Activated CD4-positive, alpha-beta T cell treated with anti-CD3 and anti-CD28 coated beads, Interleukin-2, amount 50 U/mL, for 24 hours (primary cell): Measurements from ENCODE around the gene STK10.
A peak's percentile ranks its signal among the peaks of the same experiment; 100 is the strongest.
"Not testable (repeated sequence)": the region's sequence is repeated elsewhere in the genome, so short reads cannot be mapped to it uniquely, and the experiment has no call there.

Experiments
- DNase-seq, 2 donors: peaks; one replicate each; pipeline ENCODE4 v3.0.0-alpha.2; 2020; ENCODE audit warnings: low read depth in 1 of 2, low spot score in 1 of 2

The STK10 gene

GRCh38 chr5:172020110-172020786 is 167.8 kb downstream of the STK10 start:
- not testable (repeated sequence) for DNase-seq

DNA sequence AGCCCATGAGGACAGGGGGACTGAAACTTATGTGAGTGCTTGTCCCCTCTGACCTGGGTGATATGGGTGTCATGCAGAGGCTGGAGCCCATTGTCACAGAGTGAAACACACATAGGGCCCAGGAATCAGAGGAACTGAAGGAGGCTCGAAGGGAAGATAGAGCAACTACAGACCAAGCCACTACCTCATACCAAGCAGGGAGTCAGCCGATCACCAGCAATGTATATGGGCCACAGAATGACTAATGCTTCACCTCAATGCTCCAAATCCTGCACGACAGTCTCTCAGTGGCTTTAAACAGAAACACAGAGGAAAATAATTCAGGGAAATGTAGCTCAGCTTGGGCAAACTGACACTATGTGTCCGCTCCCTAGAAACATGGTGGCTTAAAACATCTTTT is 172.7 kb downstream of the STK10 start:
- no peak for DNase-seq

DNA sequence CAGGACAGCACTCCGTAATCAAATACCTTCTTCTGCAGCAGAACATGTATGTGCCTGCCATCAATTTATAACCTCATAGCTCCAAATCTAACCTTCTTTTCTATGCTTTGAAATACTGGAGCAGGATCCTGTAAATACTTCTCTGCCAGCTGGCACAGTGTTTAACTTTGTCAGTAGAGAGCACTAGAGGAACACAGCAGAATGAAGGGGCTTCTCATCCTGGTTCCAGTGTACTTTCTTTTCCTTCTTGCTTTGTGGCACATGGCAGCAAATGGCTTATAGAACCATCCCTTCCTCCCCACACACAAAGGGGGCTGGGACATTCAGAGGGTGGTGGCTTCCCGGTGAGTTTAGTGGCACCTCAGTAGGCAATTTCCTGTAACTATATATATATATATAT is 177.7 kb downstream of the STK10 start:
- DNase-seq = no peak

GRCh38 chr5:172009536-172010270 is 178.3 kb downstream of the STK10 start:
- DNase-seq = no peak

DNA sequence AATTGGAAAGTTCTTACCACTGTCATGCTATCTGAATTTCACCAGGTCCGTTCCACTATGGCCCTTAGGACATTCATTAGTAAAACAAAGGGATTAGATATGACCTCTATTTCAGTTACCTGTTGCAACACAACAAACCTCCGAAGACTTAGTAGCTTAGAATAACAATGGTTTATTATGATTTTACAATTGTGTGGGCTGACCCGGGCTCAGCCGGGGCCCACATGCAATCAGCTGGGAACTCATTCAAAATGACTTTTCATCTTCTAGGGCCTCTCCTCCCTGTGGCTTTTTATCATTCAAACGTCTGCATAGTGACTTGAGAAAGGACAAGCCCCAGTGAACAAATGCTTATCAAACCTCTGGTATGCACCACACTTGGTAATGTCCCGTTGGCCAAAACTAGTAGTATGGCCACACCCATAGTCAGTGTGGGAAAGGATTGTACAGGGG is 179.3 kb downstream of the STK10 start:
- DNase-seq = no peak

DNA sequence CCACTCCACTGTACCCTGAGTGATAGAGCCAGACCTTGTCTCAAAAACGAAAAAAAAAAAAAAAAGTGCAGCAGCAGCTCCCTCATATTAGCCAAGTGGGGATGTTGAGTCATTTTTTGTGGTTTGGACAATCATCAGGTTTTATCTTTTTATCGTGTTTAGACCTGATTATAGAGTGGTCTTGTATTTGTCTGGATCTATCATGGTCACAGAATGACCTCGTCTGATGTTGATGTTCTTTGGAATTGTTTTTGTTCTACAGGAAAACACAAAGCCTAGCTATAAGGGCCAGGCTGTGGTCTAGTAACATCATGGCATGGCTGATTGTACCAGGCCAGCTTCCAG is 179.9 kb downstream of the STK10 start:
- DNase-seq = no peak

DNA sequence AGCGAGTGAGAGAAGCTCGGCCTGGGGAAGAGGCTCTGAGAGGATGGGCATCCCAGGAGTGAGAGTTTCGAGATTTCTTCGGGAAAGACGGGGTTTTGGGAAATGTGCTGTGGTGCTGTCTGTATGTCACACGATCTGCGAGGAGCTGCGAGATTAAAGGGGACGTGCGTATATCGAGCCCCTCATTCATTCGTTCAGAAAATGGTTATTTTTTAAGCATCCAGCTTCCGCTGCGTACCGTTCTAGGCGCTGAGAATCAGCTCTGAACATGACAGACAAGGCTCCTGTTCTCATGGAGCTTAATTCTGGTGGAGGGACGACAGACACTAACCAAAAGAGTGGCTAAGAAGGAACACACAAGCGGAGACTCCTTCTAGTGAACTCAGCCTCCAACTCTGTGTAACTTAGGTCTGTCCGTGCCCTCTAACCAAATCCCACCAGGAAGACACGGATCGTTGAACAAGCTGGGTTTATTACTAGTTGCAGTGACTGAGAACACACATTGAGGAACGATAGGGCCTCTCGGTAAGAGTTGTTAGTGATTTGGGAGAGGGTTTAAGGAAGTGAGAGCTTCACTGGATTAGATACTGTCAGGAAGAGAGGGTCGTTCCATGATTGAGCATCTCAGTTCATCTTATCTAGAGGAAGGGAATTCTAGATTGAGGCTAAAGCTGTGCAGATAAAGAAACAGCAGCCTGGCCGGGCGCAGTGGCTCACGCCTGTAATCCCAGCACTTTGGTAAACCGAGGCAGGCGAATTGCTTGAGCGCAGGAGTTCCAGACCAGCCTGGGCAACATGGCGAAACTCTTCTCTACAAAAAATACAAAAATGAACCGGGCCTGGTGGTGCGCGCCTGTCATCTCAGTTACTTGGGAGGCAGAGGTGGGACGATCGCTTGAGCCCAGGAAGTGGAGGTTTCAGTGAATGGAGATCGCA is 180.6 kb downstream of the STK10 start:
- peak in 1 of 2 donors; percentile 4 for DNase-seq

DNA sequence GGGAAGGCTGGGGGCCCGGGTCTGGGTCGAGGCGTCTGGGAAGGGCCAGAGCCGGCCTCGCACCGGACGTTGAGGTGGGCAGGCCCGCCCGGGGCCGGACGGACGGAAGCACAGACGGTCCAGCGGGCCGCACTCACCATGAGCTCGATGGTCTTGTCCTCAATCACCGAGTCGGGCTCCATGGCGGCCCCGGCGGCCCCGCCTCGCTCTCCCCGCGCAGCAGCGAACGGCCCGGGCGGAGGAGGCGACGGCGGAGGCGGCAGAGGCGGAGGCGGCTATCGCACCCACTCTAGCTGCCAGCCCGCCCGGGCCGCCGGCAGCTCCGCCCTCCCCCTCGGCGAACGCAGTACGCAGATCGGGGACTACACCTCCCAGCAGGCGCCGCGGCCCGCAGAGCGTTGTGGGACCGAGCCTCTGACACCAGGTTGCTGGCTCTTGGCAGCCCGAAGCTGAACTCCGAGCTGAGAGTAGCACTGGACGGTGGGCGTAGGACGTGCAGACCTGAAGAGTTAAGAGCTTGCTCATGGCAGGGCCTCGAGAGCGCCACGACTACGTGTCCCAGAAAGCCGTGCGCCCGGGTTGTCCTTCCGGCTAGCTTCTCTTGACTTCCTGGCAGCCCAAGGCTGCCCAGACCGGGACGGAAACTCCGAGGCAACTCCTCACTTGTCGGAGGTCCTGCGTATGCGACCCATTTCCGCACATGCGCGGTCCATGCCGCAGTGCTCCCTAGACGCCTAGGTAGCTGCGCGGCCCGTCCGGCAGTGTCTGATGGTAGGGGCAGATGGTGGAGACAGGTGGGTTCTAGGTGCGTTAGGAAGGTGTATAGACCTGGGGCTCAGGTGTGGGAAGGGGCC is 181.5 kb downstream of the STK10 start, which contains the start of gene FBXW11:
TSS of gene FBXW11 (minus strand) at position 318 of the 854 bp plus-strand sequence. CDS start at position 182, 136 bp downstream.
- DNase-seq = peak; percentile 86 to 96

DNA sequence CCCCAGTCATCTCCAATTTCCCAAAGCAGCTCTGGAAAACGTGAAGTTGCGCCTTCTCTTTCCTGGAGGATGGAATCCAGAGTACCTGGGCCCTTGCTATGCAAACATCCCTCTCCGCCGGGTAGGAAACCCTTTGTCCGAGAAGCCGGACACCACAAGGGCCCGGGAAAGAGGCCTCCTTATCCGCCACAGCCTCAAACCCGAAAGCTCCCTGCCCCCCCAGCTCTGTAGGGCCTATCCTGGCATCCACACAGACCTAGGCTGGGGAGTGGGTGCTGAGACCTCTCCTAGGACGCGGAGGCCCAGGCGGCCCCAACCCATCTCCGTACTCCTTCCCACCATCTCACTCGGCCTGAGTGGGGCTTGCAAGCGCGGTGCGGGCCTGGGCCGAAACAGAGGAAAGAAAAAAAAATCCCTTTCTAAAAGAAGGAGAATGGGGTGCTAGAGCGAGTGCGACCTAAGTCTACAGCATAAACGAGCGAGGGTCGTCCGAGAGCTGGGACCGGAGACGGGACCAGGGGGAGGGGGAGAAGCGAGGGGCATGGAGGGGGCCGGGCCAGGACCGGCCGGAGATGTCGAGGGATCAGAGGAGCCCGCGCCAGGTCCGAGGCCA is 182.2 kb downstream of the STK10 start:
- DNase-seq = peak in 1 of 2 donors; percentile 13

DNA sequence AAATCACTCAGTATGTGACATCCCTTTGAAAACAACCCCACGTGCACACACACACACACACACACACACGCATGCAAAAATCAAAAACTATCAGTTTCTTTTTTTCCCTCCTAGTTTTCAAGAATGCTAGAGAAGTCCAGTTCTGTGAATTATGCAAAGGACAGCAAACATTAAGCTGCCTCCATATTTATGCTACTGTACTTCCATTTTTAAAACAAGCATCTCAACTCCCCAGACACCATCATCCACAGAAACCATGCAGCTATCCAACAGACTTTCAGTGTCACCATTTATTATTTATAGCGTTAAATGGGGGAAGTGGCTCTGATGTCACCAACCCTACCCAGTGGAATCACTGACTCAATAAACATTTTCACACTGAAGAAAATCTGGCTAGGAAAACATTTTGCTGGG is 183.2 kb downstream of the STK10 start:
- DNase-seq = peak in 1 of 2 donors; percentile 28

GRCh38 chr5:172003746-172004145 is 184.3 kb downstream of the STK10 start:
- no peak for DNase-seq

DNA sequence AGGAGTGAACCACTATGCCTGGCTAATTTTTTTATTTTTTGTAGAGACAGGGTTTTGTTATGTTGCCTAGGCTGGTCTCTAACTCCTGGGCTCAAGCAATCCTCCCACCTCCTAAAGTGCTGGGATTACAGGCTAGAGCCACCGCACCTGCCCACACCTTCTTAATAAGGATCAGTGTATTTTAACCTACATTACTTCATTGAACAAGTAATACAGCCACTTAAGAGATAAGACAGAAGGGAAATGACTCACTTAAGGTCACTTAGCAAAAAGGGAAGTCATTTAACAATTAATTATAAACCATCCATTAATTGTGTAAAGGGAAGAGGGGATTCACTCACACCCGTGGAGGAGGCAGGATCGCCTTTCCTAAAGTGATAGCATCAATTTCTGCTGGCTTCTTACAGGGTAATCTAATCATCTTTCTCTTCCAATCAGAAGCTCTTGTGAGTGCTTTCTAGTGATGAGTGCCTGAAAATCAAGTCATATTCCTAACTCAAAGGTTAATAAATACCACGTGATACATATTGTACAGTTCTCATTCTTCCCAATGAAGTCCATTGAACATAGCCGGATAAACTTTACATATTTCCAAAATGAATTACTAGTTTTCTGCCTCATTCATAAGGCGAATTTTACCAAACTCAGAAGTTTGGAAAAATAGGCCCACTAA is 185.0 kb downstream of the STK10 start:
- no peak for DNase-seq

GRCh38 chr5:172002310-172002709 is 185.7 kb downstream of the STK10 start:
- DNase-seq = no peak

GRCh38 chr5:171999877-172000276 is 188.1 kb downstream of the STK10 start:
- DNase-seq = no peak

DNA sequence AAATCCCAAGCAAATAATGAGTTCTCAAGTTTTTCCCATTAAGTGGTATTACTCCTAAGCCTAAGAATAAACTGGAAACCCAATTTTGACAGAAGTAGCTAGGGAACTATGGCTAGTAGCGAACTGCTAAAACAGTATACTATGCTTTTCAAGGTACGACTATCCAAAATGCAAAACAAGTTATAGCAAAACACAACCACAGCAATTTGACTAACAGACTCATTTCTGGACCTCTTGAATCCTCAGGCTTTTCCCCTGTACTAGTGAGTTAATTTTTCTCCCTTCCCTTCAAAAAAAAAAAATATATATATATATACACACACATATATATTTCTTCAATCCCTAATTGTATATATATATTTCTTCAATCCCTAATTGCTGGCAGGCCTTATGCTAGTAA is 188.9 kb downstream of the STK10 start:
- no peak for DNase-seq

DNA sequence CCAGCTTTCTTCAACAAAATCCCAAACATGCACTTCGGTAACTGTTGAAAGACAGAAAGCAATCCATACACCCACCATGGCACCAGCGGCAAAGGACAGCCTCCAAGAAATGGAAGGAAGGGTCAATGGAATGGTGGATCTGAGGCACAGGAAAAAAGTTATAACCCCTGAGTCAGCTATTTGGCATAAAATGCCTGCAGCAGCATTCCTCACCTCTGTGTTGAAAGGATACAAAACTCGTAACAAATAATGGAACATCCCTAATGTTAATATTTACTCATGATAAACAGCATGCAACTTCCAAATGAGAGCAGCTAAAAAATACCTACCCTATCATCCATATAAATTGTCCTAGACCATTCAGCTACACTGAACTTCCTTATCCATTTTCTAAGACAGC is 191.0 kb downstream of the STK10 start:
- no peak for DNase-seq

DNA sequence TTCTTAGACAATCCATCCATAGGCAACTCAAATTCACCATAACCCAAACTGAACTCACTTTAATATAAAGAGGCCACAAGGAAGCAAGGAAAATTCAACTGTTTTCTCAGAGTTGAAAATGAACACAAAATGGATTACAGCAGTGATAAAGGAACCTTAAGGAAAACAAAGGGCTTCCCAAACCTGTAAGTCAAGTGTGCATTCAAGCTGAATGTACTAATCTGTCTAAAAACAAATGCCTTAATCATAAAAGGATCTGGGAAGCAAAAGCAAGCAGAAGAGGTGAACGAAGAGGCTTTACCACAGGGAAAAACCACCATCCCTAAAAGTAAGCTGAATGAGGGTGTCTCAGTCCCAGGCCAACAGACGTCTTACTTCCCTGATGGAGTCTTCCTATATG is 195.2 kb downstream of the STK10 start:
- DNase-seq = no peak

GRCh38 chr5:171992305-171992704 is 195.7 kb downstream of the STK10 start:
- DNase-seq = no peak
